A673 (cell line): ENCODE data around the gene GDF7. TPM values are rescaled to one million over a fixed set of nuclear protein-coding genes. Genes with fewer than 3 reads are reported as not detected.

ENCODE experiments used
- BruUV-seq: library from RNA; stranded (reverse); fragments of 400-500 nt; replicated peaks from 2 replicates; lab custom pipeline; 2021; lab: Mats Ljungman, UMichigan
- CTCF ChIA-PET: fragments of 300-600 bp; sonication (Branson Sonifier 250); formaldehyde crosslinking; loops from one replicate; lab custom pipeline; 2022; ENCODE audit warnings: antibody characterized with exemption; lab: Charles Lee
- POLR2A ChIA-PET: fragments of 300-600 bp; sonication (Branson Sonifier 250); formaldehyde crosslinking; loops from one replicate; lab custom pipeline; 2022; ENCODE audit warnings: antibody characterized with exemption; ENCODE audit not compliant: low non-redundant PET; lab: Charles Lee
- DNase-seq: peaks from one replicate; pipeline ENCODE4 v3.0.0-alpha.2; 2015; ENCODE audit warnings: low spot score
- H3K27ac ChIP-seq: fragments of 200-600 bp; sonication (generic); 2 replicates; pipeline ENCODE4 v1.5.1; 2016; ENCODE audit warnings: mixed run types, low read depth, mild to moderate bottlenecking, mixed read lengths, antibody characterized with exemption, low read length; ENCODE audit not compliant: poor library complexity, severe bottlenecking
- H3K27me3 ChIP-seq: fragments of 200-600 bp; sonication (generic); replicated peaks from 2 replicates; pipeline ENCODE4 v1.6.1; 2017; ENCODE audit warnings: mixed run types, low read depth, mild to moderate bottlenecking, mixed read lengths, antibody characterized with exemption, low read length; ENCODE audit not compliant: insufficient read depth, poor library complexity
- H3K36me3 ChIP-seq: fragments of 200-600 bp; sonication (generic); 2 replicates; pipeline ENCODE4 v1.6.1; 2016; ENCODE audit warnings: mixed run types, mild to moderate bottlenecking, mixed read lengths, antibody characterized with exemption, low read length; ENCODE audit not compliant: insufficient read depth, poor library complexity, severe bottlenecking
- H3K4me1 ChIP-seq: fragments of 200-600 bp; sonication (generic); 2 replicates; pipeline ENCODE4 v1.6.1; 2017; ENCODE audit warnings: mixed run types, mild to moderate bottlenecking, mixed read lengths, antibody characterized with exemption, low read length; ENCODE audit not compliant: insufficient read depth, poor library complexity, severe bottlenecking
- H3K4me3 ChIP-seq: fragments of 200-600 bp; sonication (generic); 2 replicates; pipeline ENCODE4 v1.5.1; 2016; ENCODE audit warnings: low read depth, mixed run types, mild to moderate bottlenecking, mixed read lengths, low read length; ENCODE audit not compliant: poor library complexity, severe bottlenecking
- H3K9me3 ChIP-seq: fragments of 200-600 bp; sonication (generic); 2 replicates; pipeline ENCODE4 v1.6.1; 2016; ENCODE audit warnings: mixed run types, low read depth, mild to moderate bottlenecking, mixed read lengths, antibody characterized with exemption, low read length; ENCODE audit not compliant: poor library complexity, severe bottlenecking
- CTCF ChIP-seq: fragments of 300-800, 200-600 bp; sonication (generic); conservative IDR thresholded peaks from 2 replicates; pipeline ENCODE4 v1.5.1; 2017; ENCODE audit warnings: low read depth, mild to moderate bottlenecking, antibody characterized with exemption, low read length, moderate library complexity, mixed read lengths
- EZH2 ChIP-seq: fragments of 200-600 bp; sonication (generic); IDR thresholded peaks from 2 replicates; pipeline ENCODE4 v1.6.1; 2017; ENCODE audit warnings: borderline replicate concordance, low read depth, mild to moderate bottlenecking, mixed read lengths, antibody characterized with exemption, low read length; ENCODE audit not compliant: poor library complexity, severe bottlenecking
- intact Hi-C: fragments of 100-400 bp; cut with micrococcal nuclease; formaldehyde crosslinking; loops from one replicate; pipeline ENCODE4 v1.10.0; 2022; ENCODE audit not compliant: unreplicated experiment
- total RNA-seq: library from RNA; stranded (reverse); gene quantifications from 2 replicates; pipeline ENCODE4 v1.2.3, GENCODE V29; 2021

GDF7 gene
- total RNA-seq, 1 experiment from 2014 or later: not detected

- ChIA-PET POLR2A (no interaction called here), CTCF (no interaction called here)
- no TSS peak for BruUV-seq
- intact Hi-C loops: loop anchor here (10.0 kb wide), 1 partner anchor 420 kb away; the partner anchor contains the start of gene SDC1
- Histone ChIP-seq H3K4me3 (no peak overlapping the region), H3K27me3 (no peaks in the 10 kb centered on the region), H3K36me3 (no peaks in the 10 kb centered on the region), H3K9me3 (no peaks in the 10 kb centered on the region), H3K4me1 (no peaks in the 10 kb centered on the region), H3K27ac (no peak overlapping the region)
- DNase-seq: no peak
- TF ChIP-seq CTCF: no peak
- TF ChIP-seq EZH2: no peak
Observed at GRCh38 chr2:20645301-20645701, 21.6 kb upstream of the GDF7 start.

- H3K9me3 ChIP-seq: no peaks in the 10 kb centered on the region
- CTCF ChIA-PET: no interaction called here
- intact Hi-C loops: loop anchor here (10.0 kb wide), 1 partner anchor 421 kb away; the partner anchor contains the start of gene SDC1
- no peaks in the 10 kb centered on the region for H3K36me3 ChIP-seq
- no peak overlapping the region for H3K27ac ChIP-seq
- no peaks in the 10 kb centered on the region for H3K4me1 ChIP-seq
- TF ChIP-seq CTCF: no peak
- no peak for TF ChIP-seq EZH2
- BruUV-seq: no TSS peak
- DNase-seq: no peak
- POLR2A ChIA-PET: no interaction called here
- H3K27me3 ChIP-seq: no peaks in the 10 kb centered on the region
- H3K4me3 ChIP-seq: no peak overlapping the region
Observed at GRCh38 chr2:20645761-20646160, 21.2 kb upstream of the GDF7 start.

- TF ChIP-seq CTCF (no peak), EZH2 (no peak)
- Histone ChIP-seq H3K4me3 (no peak overlapping the region), H3K36me3 (no peaks in the 10 kb centered on the region), H3K9me3 (no peaks in the 10 kb centered on the region), H3K4me1 (no peaks in the 10 kb centered on the region), H3K27ac (no peak overlapping the region), H3K27me3 (no peaks in the 10 kb centered on the region)
- intact Hi-C loops: loop anchor here (10.0 kb wide), 1 partner anchor 422 kb away; the partner anchor contains the start of gene SDC1
- no peak for DNase-seq
- POLR2A ChIA-PET: no interaction called here
- BruUV-seq: no TSS peak
- CTCF ChIA-PET: no interaction called here
Observed at GRCh38 chr2:20646446-20646845, 20.5 kb upstream of the GDF7 start.
